GM21723 (cell line): ENCODE data around the gene RCOR2.

Experiments used
- ATAC-seq: cut with Tn5 transposase; IDR thresholded peaks from one replicate; pipeline ENCODE4 v1.9.1; 2021; ENCODE audit warnings: mild to moderate bottlenecking, moderate library complexity; ENCODE audit not compliant: unreplicated experiment

Gene RCOR2

GRCh38 chr11:63908631-63909401 lies 8.1 kb downstream of the RCOR2 start:
- no peak for ATAC-seq

- no peak for ATAC-seq
Measured at GRCh38 chr11:63907808-63908530, 9.0 kb downstream of the RCOR2 start.

- ATAC-seq, result no peak
Measured at GRCh38 chr11:63907063-63907462, 9.9 kb downstream of the RCOR2 start.

- no peak for ATAC-seq
Measured at GRCh38 chr11:63906585-63906984, 10.4 kb downstream of the RCOR2 start.

- no peak for ATAC-seq
Measured at GRCh38 chr11:63906087-63906486, 10.9 kb downstream of the RCOR2 start.

GRCh38 chr11:63905179-63905578 lies 11.8 kb downstream of the RCOR2 start:
- ATAC-seq, result no peak

GRCh38 chr11:63904743-63905142 lies 12.2 kb downstream of the RCOR2 start:
- no peak for ATAC-seq

- no peak for ATAC-seq
Measured at GRCh38 chr11:63903884-63904283, 13.1 kb downstream of the RCOR2 start.

GRCh38 chr11:63901660-63902059 lies 15.3 kb downstream of the RCOR2 start:
- ATAC-seq, result no peak

GRCh38 chr11:63897459-63898146 lies 19.4 kb downstream of the RCOR2 start:
- no peak for ATAC-seq

- no peak for ATAC-seq
Measured at GRCh38 chr11:63896071-63896470, 20.9 kb downstream of the RCOR2 start.

- ATAC-seq, result no peak
Measured at GRCh38 chr11:63893355-63893754, 23.6 kb downstream of the RCOR2 start.

- no peak for ATAC-seq
Measured at GRCh38 chr11:63892228-63892627, 24.7 kb downstream of the RCOR2 start.

GRCh38 chr11:63890368-63890767 lies 26.6 kb downstream of the RCOR2 start:
- no peak for ATAC-seq

- no peak for ATAC-seq
Measured at GRCh38 chr11:63889344-63889743, 27.6 kb downstream of the RCOR2 start.

GRCh38 chr11:63888170-63889086 lies 28.5 kb downstream of the RCOR2 start:
- peak; percentile 67 for ATAC-seq

- no peak for ATAC-seq
Measured at GRCh38 chr11:63887386-63887999, 29.5 kb downstream of the RCOR2 start.

GRCh38 chr11:63884196-63884932 lies 32.6 kb downstream of the RCOR2 start:
- ATAC-seq, result no peak

- no peak for ATAC-seq
Measured at GRCh38 chr11:63883791-63884190, 33.2 kb downstream of the RCOR2 start.
